ENCODE data around the gene STARD8. TPM values are rescaled to one million over a fixed set of nuclear protein-coding genes. Genes with fewer than 3 reads are reported as not detected.

Gene STARD8
- total and polyA plus RNA-seq, 3 donors from 2014 or later = 2.3 to 4.0 (median 3.1) TPM

GRCh38 chrX:68634649-68635227, 12.7 kb upstream of the STARD8 start:
- H3K27ac ChIP-seq = no peak overlapping the region
- intact Hi-C loops (cut with DNase I; ENCODE audit: low total_unique reads) = no loop called here
- H3K9me3 ChIP-seq = no peaks in the 10 kb centered on the region
- no peaks in the 10 kb centered on the region for H3K36me3 ChIP-seq (ENCODE audit: low read depth, missing control alignments)
- DNase-seq = no peak
- no peaks in the 10 kb centered on the region for H3K4me1 ChIP-seq
- no peaks in the 10 kb centered on the region for H3K27me3 ChIP-seq
- H3K4me3 ChIP-seq = no peak overlapping the region
- TF ChIP-seq CTCF (IDR thresholded peaks at IDR 0.05) = no peak
- 83 to 86% methylated on average over 2 of the region's 2 CpGs for WGBS, 2 donors

- DNase-seq = no peak
- no peak for TF ChIP-seq CTCF (IDR thresholded peaks at IDR 0.05)
- TF ChIP-seq POLR2A (IDR thresholded peaks at IDR 0.05) = no peak
- Histone ChIP-seq H3K4me1 (no peaks in the 10 kb centered on the region), H3K9me3 (no peaks in the 10 kb centered on the region), H3K4me3 (no peak overlapping the region), H3K36me3 (ENCODE audit: low read depth, missing control alignments) (no peaks in the 10 kb centered on the region), H3K27me3 (no peaks in the 10 kb centered on the region), H3K27ac (no peak overlapping the region)
- intact Hi-C loops (cut with DNase I; ENCODE audit: low total_unique reads) = no loop called here
- 93 to 100% methylated on average over 2 of the region's 2 CpGs for WGBS, 2 donors
Observed at GRCh38 chrX:68640661-68641060, 6.8 kb upstream of the STARD8 start.

- no peak overlapping the region for H3K4me3 ChIP-seq
- intact Hi-C loops (cut with DNase I; ENCODE audit: low total_unique reads) = no loop called here
- no peak for DNase-seq
- H3K9me3 ChIP-seq = no peaks in the 10 kb centered on the region
- TF ChIP-seq POLR2A (IDR thresholded peaks at IDR 0.05) (no peak), CTCF (IDR thresholded peaks at IDR 0.05) (no peak)
- H3K36me3 ChIP-seq (ENCODE audit: low read depth, missing control alignments) = no peaks in the 10 kb centered on the region
- H3K27ac ChIP-seq = no peak overlapping the region
- H3K4me1 ChIP-seq = no peaks in the 10 kb centered on the region
- H3K27me3 ChIP-seq = no peaks in the 10 kb centered on the region
- WGBS, 2 donors = 93 to 95% methylated on average over 2 of the region's 2 CpGs
Observed at GRCh38 chrX:68644861-68645260, 2.6 kb upstream of the STARD8 start.

GRCh38 chrX:68646421-68646820, 1.0 kb upstream of the STARD8 start:
- H3K4me1 ChIP-seq = no peaks in the 10 kb centered on the region
- intact Hi-C loops (cut with DNase I; ENCODE audit: low total_unique reads) = no loop called here
- DNase-seq = no peak
- no peak overlapping the region for H3K27ac ChIP-seq
- TF ChIP-seq POLR2A (IDR thresholded peaks at IDR 0.05) (no peak), CTCF (IDR thresholded peaks at IDR 0.05) (no peak)
- H3K9me3 ChIP-seq = no peaks in the 10 kb centered on the region
- WGBS, 2 donors = 100% methylated on average over 1 of the region's 1 CpG; no CpG with 5 or more reads in 1 of the 2 donors
- no peaks in the 10 kb centered on the region for H3K27me3 ChIP-seq
- H3K4me3 ChIP-seq = no peak overlapping the region
- H3K36me3 ChIP-seq (ENCODE audit: low read depth, missing control alignments) = no peaks in the 10 kb centered on the region

GRCh38 chrX:68648960-68649359, 1.5 kb downstream of the STARD8 start:
- no peak overlapping the region for H3K4me3 ChIP-seq
- 26 to 55% methylated on average over 5 of the region's 5 CpGs for WGBS, 2 donors
- intact Hi-C loops (cut with DNase I; ENCODE audit: low total_unique reads) = no loop called here
- H3K9me3 ChIP-seq = no peaks in the 10 kb centered on the region
- no peaks in the 10 kb centered on the region for H3K4me1 ChIP-seq
- no peaks in the 10 kb centered on the region for H3K27me3 ChIP-seq
- H3K36me3 ChIP-seq (ENCODE audit: low read depth, missing control alignments) = no peaks in the 10 kb centered on the region
- H3K27ac ChIP-seq = no peak overlapping the region
- no peak for DNase-seq
- TF ChIP-seq CTCF (IDR thresholded peaks at IDR 0.05) = no peak
- no peak for TF ChIP-seq POLR2A (IDR thresholded peaks at IDR 0.05)

Measured in testis (tissue), 3 donors.